ENCODE measurements around the gene RIMBP2. TPM values are rescaled to one million over a fixed set of nuclear protein-coding genes. Genes with fewer than 3 reads are reported as not detected.

Gene RIMBP2
- total RNA-seq, 6 experiments from 2014 or later, result not detected

- no peak for TF ChIP-seq CTCF (IDR thresholded peaks at IDR 0.05)
- Mint-ChIP-seq H3K4me3 (no peak overlapping the region), H3K4me1 (ENCODE audit: low read depth) (no peaks in the 10 kb centered on the region), H3K9me3 (peaks cover 68% of the 10 kb centered on the region), H3K27ac (no peak overlapping the region), H3K36me3 (ENCODE audit: low read depth) (peaks cover 6% of the 10 kb centered on the region; the same call in 1 of the 2 replicates), H3K27me3 (ENCODE audit: insufficient read depth) (no peaks in the 10 kb centered on the region; the same call in none of the 2 replicates)
- no peak for DNase-seq
These were observed 142.9 kb downstream of the RIMBP2 start for GRCh38 chr12:130573235-130573634.

- TF ChIP-seq CTCF (IDR thresholded peaks at IDR 0.05), result no peak
- Mint-ChIP-seq H3K4me3 (no peak overlapping the region), H3K9me3 (peaks cover 70% of the 10 kb centered on the region), H3K36me3 (ENCODE audit: low read depth) (peaks cover 6% of the 10 kb centered on the region; the same call in 1 of the 2 replicates), H3K4me1 (ENCODE audit: low read depth) (no peaks in the 10 kb centered on the region), H3K27ac (no peak overlapping the region), H3K27me3 (ENCODE audit: insufficient read depth) (no peaks in the 10 kb centered on the region; the same call in none of the 2 replicates)
- DNase-seq, result no peak
These were observed 143.5 kb downstream of the RIMBP2 start for GRCh38 chr12:130572553-130572952.

- Mint-ChIP-seq H3K36me3 (ENCODE audit: low read depth) (peaks cover 6% of the 10 kb centered on the region; the same call in 1 of the 2 replicates), H3K9me3 (peaks cover 69% of the 10 kb centered on the region), H3K27me3 (ENCODE audit: insufficient read depth) (no peaks in the 10 kb centered on the region; the same call in none of the 2 replicates), H3K27ac (no peak overlapping the region), H3K4me1 (ENCODE audit: low read depth) (no peaks in the 10 kb centered on the region), H3K4me3 (no peak overlapping the region)
- DNase-seq, result no peak
- TF ChIP-seq CTCF (IDR thresholded peaks at IDR 0.05), result no peak
These were observed 144.4 kb downstream of the RIMBP2 start for GRCh38 chr12:130571734-130572133.

DNA sequence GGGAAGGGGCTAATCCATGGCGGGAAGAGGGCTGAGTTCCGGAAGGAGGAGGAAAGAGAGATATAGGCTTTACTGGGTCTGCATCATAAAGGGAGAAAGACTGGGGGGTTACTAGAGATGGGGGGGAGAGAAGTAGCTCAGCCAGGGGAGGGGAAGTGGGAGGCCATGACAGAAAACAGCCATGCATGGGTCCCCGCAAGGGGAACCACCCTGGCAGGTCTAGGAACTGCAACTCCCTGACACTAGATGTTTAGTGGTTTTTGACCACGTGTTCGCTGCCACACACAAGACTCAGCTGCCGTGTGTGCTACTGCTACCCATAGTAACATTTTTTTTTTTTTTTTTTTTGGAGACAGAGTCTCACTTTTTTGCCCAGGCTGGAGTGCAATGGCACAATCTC is 145.0 kb downstream of the RIMBP2 start:
- TF ChIP-seq CTCF (IDR thresholded peaks at IDR 0.05), result no peak
- Mint-ChIP-seq H3K4me1 (ENCODE audit: low read depth) (no peaks in the 10 kb centered on the region), H3K9me3 (peaks cover 71% of the 10 kb centered on the region), H3K27me3 (ENCODE audit: insufficient read depth) (no peaks in the 10 kb centered on the region; the same call in none of the 2 replicates), H3K4me3 (no peak overlapping the region), H3K36me3 (ENCODE audit: low read depth) (peaks cover 6% of the 10 kb centered on the region; the same call in 1 of the 2 replicates), H3K27ac (no peak overlapping the region)
- no peak for DNase-seq

DNA sequence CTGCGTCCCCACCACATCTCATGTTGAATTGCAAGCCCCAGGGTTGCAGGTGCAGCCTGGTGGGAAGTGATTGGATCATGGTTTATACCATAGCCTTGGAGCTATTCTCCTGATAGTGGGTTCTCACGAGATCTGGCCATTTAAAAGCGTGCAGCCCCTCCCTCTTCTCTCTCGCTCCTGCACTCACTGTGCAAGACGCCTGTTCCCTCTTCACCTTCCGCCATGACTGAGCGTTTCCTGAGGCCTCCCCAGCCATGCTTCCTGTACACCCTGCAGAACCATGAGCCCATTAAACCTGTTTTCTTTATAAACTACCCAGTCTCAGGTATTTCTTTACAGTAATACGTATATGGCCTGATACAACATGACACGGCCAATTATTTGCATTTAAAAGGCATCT is 146.6 kb downstream of the RIMBP2 start:
- TF ChIP-seq CTCF (IDR thresholded peaks at IDR 0.05), result no peak
- DNase-seq, result no peak
- H3K27ac Mint-ChIP-seq, result no peak overlapping the region
- peaks cover 6% of the 10 kb centered on the region; the same call in 1 of the 2 replicates for H3K36me3 Mint-ChIP-seq (ENCODE audit: low read depth)
- peaks cover 74% of the 10 kb centered on the region for H3K9me3 Mint-ChIP-seq
- H3K27me3 Mint-ChIP-seq (ENCODE audit: insufficient read depth), result no peaks in the 10 kb centered on the region; the same call in 1 of the 2 replicates
- no peaks in the 10 kb centered on the region for H3K4me1 Mint-ChIP-seq (ENCODE audit: low read depth)
- H3K4me3 Mint-ChIP-seq, result no peak overlapping the region

Data from HFFc6 (cell line).